ENCODE data around the gene FGR. TPM values are rescaled to one million over a fixed set of nuclear protein-coding genes. Genes with fewer than 3 reads are reported as not detected.

FGR gene
- total and polyA plus RNA-seq, 8 donors, result 0.51 to 6.8 (median 3.1) TPM

- Histone ChIP-seq H3K9me3 (no peaks in the 10 kb centered on the region), H3K4me3 (no peak overlapping the region), H3K27me3 (no peaks in the 10 kb centered on the region), H3K27ac (no peak overlapping the region), H3K36me3 (no peaks in the 10 kb centered on the region), H3K4me1 (no peaks in the 10 kb centered on the region)
- no peak for TF ChIP-seq CTCF (IDR thresholded peaks at IDR 0.05)
- FAIRE-seq, result no peak
- WGBS, 2 donors, result 76 to 80% methylated on average over 12 of the region's 12 CpGs
- intact Hi-C loops (cut with DNase I), result no loop called here
- ATAC-seq, result no peak
- DNase-seq, result no peak
Measured at GRCh38 chr1:27588256-27589232, 46.4 kb downstream of the FGR start.

- intact Hi-C loops (cut with DNase I), result no loop called here
- WGBS, 2 donors, result 50 to 52% methylated on average over 3 of the region's 3 CpGs
- no peaks in the 10 kb centered on the region for H3K9me3 ChIP-seq
Measured at GRCh38 chr1:27585684-27586083, 49.3 kb downstream of the FGR start.

GRCh38 chr1:27584453-27584852 is 50.5 kb downstream of the FGR start:
- no peaks in the 10 kb centered on the region for H3K27me3 ChIP-seq
- no peaks in the 10 kb centered on the region for H3K9me3 ChIP-seq
- H3K4me1 ChIP-seq, result no peaks in the 10 kb centered on the region
- H3K27ac ChIP-seq, result no peak overlapping the region
- no peak for TF ChIP-seq CTCF (IDR thresholded peaks at IDR 0.05)
- WGBS, 2 donors, result 97% methylated on average over 3 of the region's 3 CpGs
- no peak for DNase-seq
- no peak overlapping the region for H3K4me3 ChIP-seq
- FAIRE-seq, result no peak
- ATAC-seq, result no peak
- intact Hi-C loops (cut with DNase I), result no loop called here
- H3K36me3 ChIP-seq, result no peaks in the 10 kb centered on the region

More at GRCh38 chr1:27585684-27586083, 49.3 kb downstream of the FGR start:
- no peak overlapping the region for H3K4me3 ChIP-seq
- FAIRE-seq, result no peak
- no peaks in the 10 kb centered on the region for H3K36me3 ChIP-seq
- H3K4me1 ChIP-seq, result no peaks in the 10 kb centered on the region
- H3K27me3 ChIP-seq, result no peaks in the 10 kb centered on the region
- H3K27ac ChIP-seq, result no peak overlapping the region
- no peak for ATAC-seq
- peak in 1 of 6 donors; percentile 7 for DNase-seq
- no peak for TF ChIP-seq CTCF (IDR thresholded peaks at IDR 0.05)

GRCh38 chr1:27583479-27583878 is 51.5 kb downstream of the FGR start:
- 75 to 80% methylated on average over 3 of the region's 3 CpGs for WGBS, 2 donors
- no peak for FAIRE-seq
- no peak for ATAC-seq

More at GRCh38 chr1:27583479-27583878, 51.5 kb downstream of the FGR start:
- TF ChIP-seq CTCF (IDR thresholded peaks at IDR 0.05), result no peak
- H3K4me1 ChIP-seq, result no peaks in the 10 kb centered on the region
- no peaks in the 10 kb centered on the region for H3K9me3 ChIP-seq
- intact Hi-C loops (cut with DNase I), result no loop called here
- no peaks in the 10 kb centered on the region for H3K27me3 ChIP-seq
- H3K27ac ChIP-seq, result no peak overlapping the region
- no peak overlapping the region for H3K4me3 ChIP-seq
- no peak for DNase-seq
- H3K36me3 ChIP-seq, result no peaks in the 10 kb centered on the region

Measured in pancreas (tissue), 10 donors.